ENCODE results near the gene SLC9A7.

DNA sequence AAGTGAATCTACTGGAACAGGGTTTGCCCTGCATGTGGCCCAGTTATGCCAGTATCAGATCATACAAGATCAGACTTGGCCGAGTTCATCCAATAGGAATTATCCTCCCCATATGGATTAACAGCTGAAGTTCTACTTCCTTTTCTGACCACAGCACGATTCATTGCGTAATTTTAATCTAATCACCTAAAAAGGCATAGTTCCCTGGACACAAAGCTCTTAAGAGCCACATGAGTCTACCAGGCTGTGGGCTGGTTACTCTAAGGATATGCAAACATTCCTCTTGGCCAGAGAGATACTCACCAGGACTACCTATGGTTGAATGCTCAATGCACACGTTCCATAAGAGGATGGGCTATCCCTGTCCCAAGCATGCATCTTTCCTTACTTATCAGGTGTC is 138.4 kb downstream of the SLC9A7 start:
- TF ChIP-seq, protein P1, sequence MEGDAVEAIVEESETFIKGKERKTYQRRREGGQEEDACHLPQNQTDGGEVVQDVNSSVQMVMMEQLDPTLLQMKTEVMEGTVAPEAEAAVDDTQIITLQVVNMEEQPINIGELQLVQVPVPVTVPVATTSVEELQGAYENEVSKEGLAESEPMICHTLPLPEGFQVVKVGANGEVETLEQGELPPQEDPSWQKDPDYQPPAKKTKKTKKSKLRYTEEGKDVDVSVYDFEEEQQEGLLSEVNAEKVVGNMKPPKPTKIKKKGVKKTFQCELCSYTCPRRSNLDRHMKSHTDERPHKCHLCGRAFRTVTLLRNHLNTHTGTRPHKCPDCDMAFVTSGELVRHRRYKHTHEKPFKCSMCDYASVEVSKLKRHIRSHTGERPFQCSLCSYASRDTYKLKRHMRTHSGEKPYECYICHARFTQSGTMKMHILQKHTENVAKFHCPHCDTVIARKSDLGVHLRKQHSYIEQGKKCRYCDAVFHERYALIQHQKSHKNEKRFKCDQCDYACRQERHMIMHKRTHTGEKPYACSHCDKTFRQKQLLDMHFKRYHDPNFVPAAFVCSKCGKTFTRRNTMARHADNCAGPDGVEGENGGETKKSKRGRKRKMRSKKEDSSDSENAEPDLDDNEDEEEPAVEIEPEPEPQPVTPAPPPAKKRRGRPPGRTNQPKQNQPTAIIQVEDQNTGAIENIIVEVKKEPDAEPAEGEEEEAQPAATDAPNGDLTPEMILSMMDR (conservative IDR thresholded peaks at IDR 0.05; ENCODE audit: low read depth, low read length), result no peak
- TF ChIP-seq EZH2 (IDR thresholded peaks at IDR 0.05; ENCODE audit: low read length, unreplicated experiment), result no peak
- no peak for TF ChIP-seq EZH2phosphoT487 (IDR thresholded peaks at IDR 0.05; ENCODE audit: borderline replicate concordance, low read length)

Measured in PC-3 (cell line).